ENCODE measurements around the gene MAP1S.

DNA sequence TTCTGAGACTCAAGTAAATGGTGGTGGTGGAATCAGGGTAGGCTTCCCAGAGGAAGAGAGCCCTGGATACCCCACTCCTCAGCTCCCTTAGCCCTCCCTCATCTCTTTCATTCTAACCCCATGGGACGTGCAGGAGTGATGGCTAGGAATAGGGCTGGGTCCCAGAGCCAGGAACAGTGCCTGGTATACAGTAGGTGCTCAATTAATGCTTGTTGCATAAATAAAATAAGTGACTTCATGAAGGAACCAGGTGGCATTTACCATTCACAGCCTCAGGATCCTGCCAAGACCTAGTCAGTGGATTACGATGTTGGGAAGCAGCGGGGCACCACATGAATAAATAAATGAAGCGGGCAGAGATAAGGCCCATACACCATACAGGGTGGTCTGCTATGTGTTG, 35.0 kb upstream of the MAP1S start:
- TF ChIP-seq, protein P1, sequence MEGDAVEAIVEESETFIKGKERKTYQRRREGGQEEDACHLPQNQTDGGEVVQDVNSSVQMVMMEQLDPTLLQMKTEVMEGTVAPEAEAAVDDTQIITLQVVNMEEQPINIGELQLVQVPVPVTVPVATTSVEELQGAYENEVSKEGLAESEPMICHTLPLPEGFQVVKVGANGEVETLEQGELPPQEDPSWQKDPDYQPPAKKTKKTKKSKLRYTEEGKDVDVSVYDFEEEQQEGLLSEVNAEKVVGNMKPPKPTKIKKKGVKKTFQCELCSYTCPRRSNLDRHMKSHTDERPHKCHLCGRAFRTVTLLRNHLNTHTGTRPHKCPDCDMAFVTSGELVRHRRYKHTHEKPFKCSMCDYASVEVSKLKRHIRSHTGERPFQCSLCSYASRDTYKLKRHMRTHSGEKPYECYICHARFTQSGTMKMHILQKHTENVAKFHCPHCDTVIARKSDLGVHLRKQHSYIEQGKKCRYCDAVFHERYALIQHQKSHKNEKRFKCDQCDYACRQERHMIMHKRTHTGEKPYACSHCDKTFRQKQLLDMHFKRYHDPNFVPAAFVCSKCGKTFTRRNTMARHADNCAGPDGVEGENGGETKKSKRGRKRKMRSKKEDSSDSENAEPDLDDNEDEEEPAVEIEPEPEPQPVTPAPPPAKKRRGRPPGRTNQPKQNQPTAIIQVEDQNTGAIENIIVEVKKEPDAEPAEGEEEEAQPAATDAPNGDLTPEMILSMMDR (IDR thresholded peaks at IDR 0.05) = no peak
- TF ChIP-seq POLR2A (IDR thresholded peaks at IDR 0.05) = no peak

Measured in adrenal gland (tissue), 5 donors.